Activated gamma-delta T cell (primary cell): ENCODE results near the gene EEF2KMT.
"Not testable (repeated sequence)": the region's sequence is repeated elsewhere in the genome, so short reads cannot be mapped to it uniquely, and the experiment has no call there.

Experiments
- DNase-seq: peaks from one replicate; lab custom pipeline; 2025; lab: John Stamatoyannopoulos, UW

The EEF2KMT gene

GRCh38 chr16:5070431-5071186 is 27.0 kb downstream of the EEF2KMT start:
- no peak for DNase-seq

GRCh38 chr16:5069854-5070253 is 27.7 kb downstream of the EEF2KMT start:
- DNase-seq: no peak

GRCh38 chr16:5069048-5069447 is 28.5 kb downstream of the EEF2KMT start:
- no peak for DNase-seq

GRCh38 chr16:5066511-5066910 is 31.1 kb downstream of the EEF2KMT start:
- no peak for DNase-seq

GRCh38 chr16:5065813-5066212 is 31.8 kb downstream of the EEF2KMT start, which contains the start of gene C16orf89:
C16orf89 (minus strand) TSS chr16:5065956; CDS start chr16:5065908, 48 bp downstream.
- no peak for DNase-seq

- no peak for DNase-seq
These were observed 32.3 kb downstream of the EEF2KMT start for GRCh38 chr16:5065326-5065725.

- no peak for DNase-seq
These were observed 32.7 kb downstream of the EEF2KMT start for GRCh38 chr16:5064915-5065314.

- no peak for DNase-seq
These were observed 34.5 kb downstream of the EEF2KMT start for GRCh38 chr16:5062790-5063765.

- no peak for DNase-seq
These were observed 35.5 kb downstream of the EEF2KMT start for GRCh38 chr16:5062051-5062450.

GRCh38 chr16:5060073-5060641 is 37.4 kb downstream of the EEF2KMT start:
- DNase-seq: no peak

GRCh38 chr16:5059386-5060072 is 38.1 kb downstream of the EEF2KMT start:
- DNase-seq: no peak

GRCh38 chr16:5058476-5058875 is 39.1 kb downstream of the EEF2KMT start:
- no peak for DNase-seq

- no peak for DNase-seq
These were observed 41.2 kb downstream of the EEF2KMT start for GRCh38 chr16:5056352-5056751.

GRCh38 chr16:5054876-5055865 is 42.4 kb downstream of the EEF2KMT start:
- DNase-seq: no peak

GRCh38 chr16:5046914-5047313 is 50.7 kb downstream of the EEF2KMT start:
- DNase-seq: no peak

GRCh38 chr16:5045499-5046115 is 52.0 kb downstream of the EEF2KMT start:
- no peak for DNase-seq

GRCh38 chr16:5044581-5044980 is 53.0 kb downstream of the EEF2KMT start:
- DNase-seq: not testable (repeated sequence)

- no peak for DNase-seq
These were observed 53.5 kb downstream of the EEF2KMT start for GRCh38 chr16:5044011-5044540.

GRCh38 chr16:5042574-5043171 is 54.9 kb downstream of the EEF2KMT start:
- DNase-seq: no peak
